Smooth muscle cell (in vitro differentiated cells): ENCODE data around the gene TIMM29. TPM values are rescaled to one million over a fixed set of nuclear protein-coding genes. Genes with fewer than 3 reads are reported as not detected.

Experiments used
- DNase-seq: peaks from one replicate; lab custom pipeline; 2025; ENCODE audit not compliant: unreplicated experiment; lab: John Stamatoyannopoulos, UW
- H2AFZ ChIP-seq: fragments of 200-600 bp; sonication (generic); 2 replicates; pipeline ENCODE4 v1.6.0; 2016; ENCODE audit warnings: antibody characterized with exemption, low read depth, mild to moderate bottlenecking
- H3F3A ChIP-seq: fragments of 200-600 bp; sonication (generic); 2 replicates; pipeline ENCODE4 v1.6.0; 2017; ENCODE audit warnings: antibody characterized with exemption, low read depth
- H3K27ac ChIP-seq: fragments of 200-600 bp; sonication (generic); 2 replicates; pipeline ENCODE4 v1.5.1; 2016; ENCODE audit warnings: low read depth, mild to moderate bottlenecking
- H3K27me3 ChIP-seq: fragments of 200-600 bp; sonication (generic); 2 replicates; pipeline ENCODE4 v1.6.1; 2016; ENCODE audit warnings: low read depth, mild to moderate bottlenecking
- H3K36me3 ChIP-seq: fragments of 200-600 bp; sonication (generic); 2 replicates; pipeline ENCODE4 v1.5.1; 2016; ENCODE audit warnings: low read depth
- H3K4me1 ChIP-seq: fragments of 200-600 bp; sonication (generic); 2 replicates; pipeline ENCODE4 v1.5.1; 2016; ENCODE audit warnings: low read depth
- H3K4me2 ChIP-seq: fragments of 200-600 bp; sonication (generic); 2 replicates; pipeline ENCODE4 v1.6.0; 2016; ENCODE audit warnings: mild to moderate bottlenecking
- H3K4me3 ChIP-seq: fragments of 200-600 bp; sonication (generic); 2 replicates; pipeline ENCODE4 v1.5.1; 2016; ENCODE audit warnings: mild to moderate bottlenecking
- H3K79me2 ChIP-seq: fragments of 200-600 bp; sonication (generic); 2 replicates; pipeline ENCODE4 v1.6.0; 2016; ENCODE audit warnings: low read depth, mild to moderate bottlenecking
- H3K9ac ChIP-seq: fragments of 200-600 bp; sonication (generic); 2 replicates; pipeline ENCODE4 v1.6.0; 2016; ENCODE audit warnings: low read depth
- H3K9me3 ChIP-seq: fragments of 200-600 bp; sonication (generic); replicated peaks from 2 replicates; pipeline ENCODE4 v1.5.1; 2016; ENCODE audit warnings: low read depth
- H4K20me1 ChIP-seq: fragments of 200-600 bp; sonication (generic); 2 replicates; pipeline ENCODE4 v1.6.0; 2016; ENCODE audit warnings: low read depth
- CTCF ChIP-seq: fragments of 200-600 bp; sonication (generic); IDR thresholded peaks from 2 replicates; pipeline ENCODE4 v1.5.1; 2017; ENCODE audit warnings: borderline replicate concordance, mild to moderate bottlenecking, antibody characterized with exemption; ENCODE audit not compliant: insufficient read depth, poor library complexity, severe bottlenecking
- WGBS: methylation state at CpG from one replicate; pipeline ENCODE4 v1.1.7; 2016; ENCODE audit warnings: low lambda C conversion rate; 5-methylcytosine and 5-hydroxymethylcytosine counted together
- polyA plus RNA-seq: library from polyadenylated mRNA; unstranded; fragments of >200 nt; fragmentation: Nextera tagmentation; extraction: Ambion mirVana; gene quantifications from 2 replicates; pipeline ENCODE4 v1.2.1, GENCODE V29; 2016
- total RNA-seq: library from RNA; depleted of rRNA; stranded (reverse); fragments of >200 nt; gene quantifications from 2 replicates; pipeline ENCODE4 v1.2.3, GENCODE V29; 2014

Gene TIMM29
- total and polyA plus RNA-seq, 2 experiments from 2014 or later = 14.9 to 16.8 TPM

GRCh38 chr19:10898633-10899032 is 30.0 kb upstream of the TIMM29 start:
- no peak overlapping the region for H3K9ac ChIP-seq
- 95% methylated on average over 10 of the region's 10 CpGs for WGBS

GRCh38 chr19:10899151-10899653 is 29.4 kb upstream of the TIMM29 start:
- H3K79me2 ChIP-seq = peaks cover 91% of the 10 kb centered on the region

More at GRCh38 chr19:10898633-10899032, 30.0 kb upstream of the TIMM29 start:
- Histone ChIP-seq H4K20me1 (peaks cover 95% of the 10 kb centered on the region), H3K4me1 (no peaks in the 10 kb centered on the region), H3F3A (no peaks in the 10 kb centered on the region), H3K4me2 (no peak overlapping the region), H2AFZ (no peak overlapping the region), H3K79me2 (peaks cover 90% of the 10 kb centered on the region), H3K36me3 (no peaks in the 10 kb centered on the region), H3K4me3 (no peak overlapping the region), H3K9me3 (no peaks in the 10 kb centered on the region), H3K27me3 (no peaks in the 10 kb centered on the region), H3K27ac (no peak overlapping the region)
- DNase-seq = no peak
- no peak for TF ChIP-seq CTCF

GRCh38 chr19:10907925-10908324 is 20.7 kb upstream of the TIMM29 start:
- Histone ChIP-seq H3K9me3 (no peaks in the 10 kb centered on the region), H3K4me1 (no peaks in the 10 kb centered on the region), H3K4me2 (no peak overlapping the region), H3K9ac (no peak overlapping the region), H3K79me2 (peaks cover 19% of the 10 kb centered on the region), H4K20me1 (peaks cover 51% of the 10 kb centered on the region), H3K27ac (no peak overlapping the region), H3F3A (no peaks in the 10 kb centered on the region), H3K36me3 (peaks cover 5% of the 10 kb centered on the region), H3K27me3 (no peaks in the 10 kb centered on the region), H3K4me3 (no peak overlapping the region), H2AFZ (no peak overlapping the region)
- TF ChIP-seq CTCF = no peak
- DNase-seq = no peak
- WGBS = 95% methylated on average over 14 of the region's 14 CpGs

More at GRCh38 chr19:10899151-10899653, 29.4 kb upstream of the TIMM29 start:
- 95% methylated on average over 10 of the region's 10 CpGs for WGBS
- Histone ChIP-seq H3K4me1 (no peaks in the 10 kb centered on the region), H3K9me3 (no peaks in the 10 kb centered on the region), H3K4me3 (no peak overlapping the region), H2AFZ (no peak overlapping the region), H3K36me3 (no peaks in the 10 kb centered on the region), H3K4me2 (no peak overlapping the region), H3K9ac (no peak overlapping the region), H4K20me1 (peaks cover 95% of the 10 kb centered on the region), H3K27me3 (no peaks in the 10 kb centered on the region), H3K27ac (no peak overlapping the region), H3F3A (no peaks in the 10 kb centered on the region)
- no peak for DNase-seq
- TF ChIP-seq CTCF = no peak

GRCh38 chr19:10908380-10908960 is 20.1 kb upstream of the TIMM29 start:
- no peak for DNase-seq
- H3K4me1 ChIP-seq = no peaks in the 10 kb centered on the region
- H3K4me2 ChIP-seq = no peak overlapping the region
- no peaks in the 10 kb centered on the region for H3K27me3 ChIP-seq
- H3K27ac ChIP-seq = no peak overlapping the region
- 97% methylated on average over 17 of the region's 17 CpGs for WGBS
- H3F3A ChIP-seq = no peaks in the 10 kb centered on the region
- no peaks in the 10 kb centered on the region for H3K9me3 ChIP-seq
- H2AFZ ChIP-seq = no peak overlapping the region
- TF ChIP-seq CTCF = no peak
- peaks cover 14% of the 10 kb centered on the region for H3K79me2 ChIP-seq
- peaks cover 45% of the 10 kb centered on the region for H4K20me1 ChIP-seq
- no peak overlapping the region for H3K4me3 ChIP-seq
- H3K9ac ChIP-seq = no peak overlapping the region
- peaks cover 5% of the 10 kb centered on the region for H3K36me3 ChIP-seq
